ENCODE data around the gene DEGS2.

DNA sequence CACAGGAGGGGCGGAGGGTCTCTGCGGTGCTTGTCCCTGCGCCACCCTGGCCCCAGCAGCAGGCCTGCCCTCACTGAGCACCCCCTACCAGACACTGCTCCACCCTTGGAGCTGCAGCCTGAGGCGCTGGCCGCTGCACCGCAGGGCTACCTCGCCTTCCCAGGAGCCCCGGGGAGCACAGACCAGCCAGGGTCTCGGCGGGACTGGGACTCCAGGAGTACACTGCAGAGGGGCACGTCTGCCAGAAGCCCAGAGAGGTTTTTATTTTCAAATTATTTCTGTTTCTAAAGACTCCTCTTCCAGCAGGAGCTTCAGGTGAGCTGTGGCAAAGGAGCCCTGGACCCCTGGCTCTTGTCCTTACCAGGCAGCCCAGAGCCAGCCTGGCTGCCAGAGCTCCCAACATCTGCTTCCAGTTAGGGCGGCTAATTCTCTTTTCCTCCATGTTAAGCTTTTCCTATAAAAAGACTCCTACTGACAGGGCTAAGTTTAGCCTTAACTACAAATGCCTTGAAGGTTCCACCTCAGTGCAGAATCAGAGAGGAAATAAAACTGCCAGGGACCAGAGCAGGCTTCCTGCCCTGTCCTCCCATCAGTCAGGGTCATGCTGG lies 26.4 kb downstream of the DEGS2 start:
- TF ChIP-seq, protein P1, sequence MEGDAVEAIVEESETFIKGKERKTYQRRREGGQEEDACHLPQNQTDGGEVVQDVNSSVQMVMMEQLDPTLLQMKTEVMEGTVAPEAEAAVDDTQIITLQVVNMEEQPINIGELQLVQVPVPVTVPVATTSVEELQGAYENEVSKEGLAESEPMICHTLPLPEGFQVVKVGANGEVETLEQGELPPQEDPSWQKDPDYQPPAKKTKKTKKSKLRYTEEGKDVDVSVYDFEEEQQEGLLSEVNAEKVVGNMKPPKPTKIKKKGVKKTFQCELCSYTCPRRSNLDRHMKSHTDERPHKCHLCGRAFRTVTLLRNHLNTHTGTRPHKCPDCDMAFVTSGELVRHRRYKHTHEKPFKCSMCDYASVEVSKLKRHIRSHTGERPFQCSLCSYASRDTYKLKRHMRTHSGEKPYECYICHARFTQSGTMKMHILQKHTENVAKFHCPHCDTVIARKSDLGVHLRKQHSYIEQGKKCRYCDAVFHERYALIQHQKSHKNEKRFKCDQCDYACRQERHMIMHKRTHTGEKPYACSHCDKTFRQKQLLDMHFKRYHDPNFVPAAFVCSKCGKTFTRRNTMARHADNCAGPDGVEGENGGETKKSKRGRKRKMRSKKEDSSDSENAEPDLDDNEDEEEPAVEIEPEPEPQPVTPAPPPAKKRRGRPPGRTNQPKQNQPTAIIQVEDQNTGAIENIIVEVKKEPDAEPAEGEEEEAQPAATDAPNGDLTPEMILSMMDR (IDR thresholded peaks at IDR 0.05) = no peak
- no peak for TF ChIP-seq POLR2A (IDR thresholded peaks at IDR 0.05)

All from testis (tissue), 2 donors.